GM23338 (cell line): ENCODE results near the gene SLC10A6. TPM values are rescaled to one million over a fixed set of nuclear protein-coding genes. Genes with fewer than 3 reads are reported as not detected.

ENCODE experiments used
- ATAC-seq: fragments of 200-7000 bp; cut with Tn5 transposase; 3 replicates; pipeline ENCODE4 v1.9.1; 2020
- DNase-seq: peaks from one replicate; pipeline ENCODE4 v3.0.0-alpha.2; 2015; ENCODE audit warnings: low spot score
- H2AFZ ChIP-seq: fragments of 200-600 bp; sonication (generic); 2 replicates; pipeline ENCODE4 v1.8.0; 2016; ENCODE audit warnings: antibody characterized with exemption, mild to moderate bottlenecking, moderate library complexity
- H3F3A ChIP-seq: fragments of 200-600 bp; sonication (generic); replicated peaks from 2 replicates; pipeline ENCODE4 v1.8.0; 2017; ENCODE audit warnings: antibody characterized with exemption, mixed run types, low read depth
- H3K27ac ChIP-seq: fragments of 200-600 bp; sonication (generic); 2 replicates; pipeline ENCODE4 v1.6.1; 2016; ENCODE audit warnings: low read depth
- H3K27me3 ChIP-seq: fragments of 200-600 bp; sonication (generic); 2 replicates; pipeline ENCODE4 v1.8.0; 2016; ENCODE audit warnings: mild to moderate bottlenecking, mixed run types, moderate library complexity; ENCODE audit not compliant: insufficient read depth
- H3K36me3 ChIP-seq: fragments of 200-600 bp; sonication (generic); 2 replicates; pipeline ENCODE4 v1.8.0; 2016; ENCODE audit warnings: mild to moderate bottlenecking; ENCODE audit not compliant: insufficient read depth
- H3K4me1 ChIP-seq: fragments of 200-600 bp; sonication (generic); 2 replicates; pipeline ENCODE4 v1.8.0; 2016; ENCODE audit warnings: mild to moderate bottlenecking, moderate library complexity; ENCODE audit not compliant: insufficient read depth
- H3K4me2 ChIP-seq: fragments of 200-600 bp; sonication (generic); 2 replicates; pipeline ENCODE4 v1.7.1; 2017; ENCODE audit warnings: mixed run types
- H3K4me3 ChIP-seq: fragments of 200-600 bp; sonication (generic); 2 replicates; pipeline ENCODE4 v1.6.1; 2016; ENCODE audit warnings: mixed run types
- H3K79me2 ChIP-seq: fragments of 200-600 bp; sonication (generic); replicated peaks from 2 replicates; pipeline ENCODE4 v1.8.0; 2017; ENCODE audit warnings: mild to moderate bottlenecking; ENCODE audit not compliant: insufficient read depth
- H3K9me2 ChIP-seq: fragments of 200-600 bp; sonication (generic); 2 replicates; pipeline ENCODE4 v1.8.0; 2017; ENCODE audit not compliant: insufficient read depth
- H4K20me1 ChIP-seq: fragments of 200-600 bp; sonication (generic); replicated peaks from 2 replicates; pipeline ENCODE4 v1.8.0; 2017; ENCODE audit warnings: mild to moderate bottlenecking; ENCODE audit not compliant: insufficient read depth
- H3K27ac Mint-ChIP-seq: 2 replicates; pipeline ENCODE4 v1.8.0; 2020; ENCODE audit warnings: inconsistent platforms, mild to moderate bottlenecking, moderate library complexity, mixed read lengths
- H3K27me3 Mint-ChIP-seq: 3 replicates; pipeline ENCODE4 v1.8.0; 2022; ENCODE audit warnings: low read depth, mild to moderate bottlenecking, moderate library complexity, mixed read lengths, inconsistent platforms; ENCODE audit not compliant: insufficient read depth, poor library complexity
- H3K36me3 Mint-ChIP-seq: 3 replicates; pipeline ENCODE4 v1.8.0; 2021; ENCODE audit warnings: low read depth, mild to moderate bottlenecking, inconsistent platforms, moderate library complexity, mixed read lengths
- H3K4me1 Mint-ChIP-seq: 3 replicates; pipeline ENCODE4 v1.8.0; 2020; ENCODE audit warnings: mild to moderate bottlenecking, inconsistent platforms, mixed read lengths
- H3K4me3 Mint-ChIP-seq: 3 replicates; pipeline ENCODE4 v1.8.0; 2021; ENCODE audit warnings: moderate library complexity, mild to moderate bottlenecking, inconsistent platforms, mixed read lengths
- H3K9me3 Mint-ChIP-seq: 3 replicates; pipeline ENCODE4 v1.8.0; 2020; ENCODE audit warnings: moderate library complexity, mild to moderate bottlenecking, inconsistent platforms, mixed read lengths
- CREB1 ChIP-seq: fragments of 250-450 bp; sonication (Bioruptor Pico); IDR thresholded peaks from 2 replicates; pipeline ENCODE4 v1.5.0; 2020; ENCODE audit warnings: low read depth, mild to moderate bottlenecking, moderate library complexity
- CTCF ChIP-seq, 2 experiments: fragments of 200-600 bp in 1 of 2; sonication (generic) in 1 of 2; conservative IDR thresholded peaks; 2 replicates each; pipeline versions ENCODE4 v1.5.1 to v1.6.1; 2016 to 2017; ENCODE audit warnings: antibody characterized with exemption in 2 of 2, low read depth in 2 of 2, mild to moderate bottlenecking in 2 of 2, moderate library complexity in 1 of 2
- EZH2 ChIP-seq: fragments of 200-600 bp; sonication (generic); IDR thresholded peaks from one replicate; pipeline ENCODE4 v1.8.0; 2017; ENCODE audit warnings: antibody characterized with exemption, mild to moderate bottlenecking, low read depth; ENCODE audit not compliant: unreplicated experiment
- NANOG ChIP-seq: IDR thresholded peaks from 2 replicates; pipeline ENCODE4 v1.6.1; 2016; ENCODE audit warnings: antibody characterized with exemption, borderline replicate concordance
- POLR2AphosphoS5 ChIP-seq: IDR thresholded peaks from 2 replicates; pipeline ENCODE4 v1.6.1; 2016; ENCODE audit warnings: antibody characterized with exemption, low read depth
- REST ChIP-seq: IDR thresholded peaks from one replicate; pipeline ENCODE4 v1.6.1; 2018; ENCODE audit warnings: antibody characterized with exemption; ENCODE audit not compliant: unreplicated experiment
- polyA plus RNA-seq: library from polyadenylated mRNA; unstranded; fragments of >200 nt; fragmentation: Nextera tagmentation; extraction: Ambion mirVana; gene quantifications from 2 replicates; pipeline ENCODE4 v1.2.1, GENCODE V29; 2016
- total RNA-seq: library from RNA; depleted of rRNA; stranded (reverse); fragments of >200 nt; shearing (Covaris generic); gene quantifications from 2 replicates; pipeline ENCODE4 v1.2.3, GENCODE V29; 2014

The SLC10A6 gene
- total and polyA plus RNA-seq, 2 experiments from 2014 or later = not detected

DNA sequence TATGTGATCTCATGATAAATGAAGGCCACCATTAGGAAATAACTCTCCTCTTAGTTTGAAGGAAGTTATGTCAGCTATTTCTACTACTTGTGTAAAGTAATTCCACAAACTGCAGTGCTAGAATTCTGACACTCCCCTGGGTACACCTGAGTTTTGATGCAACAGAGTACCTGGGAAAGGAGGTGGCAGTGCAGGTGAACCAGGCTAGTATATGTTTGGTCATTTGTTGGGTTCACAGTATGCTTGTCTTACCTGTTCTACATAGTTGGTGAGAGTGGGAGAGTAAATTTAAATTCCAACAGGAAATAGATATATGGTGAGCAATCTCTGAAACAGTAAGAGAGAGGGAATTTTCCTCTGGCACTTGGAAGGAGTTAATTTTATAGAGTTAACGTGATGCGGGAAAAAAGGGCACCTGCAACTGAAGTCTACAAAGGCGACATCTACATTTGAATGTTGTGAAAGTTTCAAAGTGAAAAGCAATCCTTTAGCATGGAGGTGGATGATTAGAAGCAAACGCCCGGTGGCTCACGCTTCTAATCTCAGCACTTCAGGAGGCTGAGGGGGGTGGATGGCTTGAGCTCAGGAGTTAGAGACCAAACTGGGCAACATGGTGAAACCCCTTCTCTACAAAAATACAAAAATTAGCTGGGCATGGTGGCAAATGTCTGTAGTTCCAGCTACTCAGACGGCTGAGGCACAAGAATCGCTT lies 8.3 kb upstream of the SLC10A6 start:
- Mint-ChIP-seq H3K27me3 (peaks cover 19% of the 10 kb centered on the region), H3K27ac (no peak overlapping the region), H3K4me1 (peaks cover 18% of the 10 kb centered on the region), H3K9me3 (no peaks in the 10 kb centered on the region), H3K36me3 (no peaks in the 10 kb centered on the region), H3K4me3 (peak overlapping the region; percentile 8; the same call in 2 of the 3 replicates)
- H3K4me3 ChIP-seq = no peak overlapping the region
- no peaks in the 10 kb centered on the region for H3F3A ChIP-seq
- DNase-seq = peak; percentile 76
- H4K20me1 ChIP-seq = peaks cover 3% of the 10 kb centered on the region; the same call in 1 of the 2 replicates
- peaks cover 15% of the 10 kb centered on the region for H3K4me1 ChIP-seq
- no peak overlapping the region for H3K27ac ChIP-seq
- TF ChIP-seq CTCF (conservative IDR thresholded peaks at IDR 0.05; ENCODE audit: low read depth in 2 of 2) (no peak), POLR2AphosphoS5 (peak; percentile 42; the same call in 1 of the 2 replicates), NANOG (peak; percentile 75)
- H3K79me2 ChIP-seq = no peaks in the 10 kb centered on the region
- H3K36me3 ChIP-seq = no peaks in the 10 kb centered on the region
- peaks cover 54% of the 10 kb centered on the region for H3K27me3 ChIP-seq
- ATAC-seq = peak; percentile 95
- H3K9me2 ChIP-seq = no peaks in the 10 kb centered on the region
- no peak overlapping the region for H2AFZ ChIP-seq
- H3K4me2 ChIP-seq = peak overlapping the region; percentile 23; the same call in 1 of the 2 replicates

DNA sequence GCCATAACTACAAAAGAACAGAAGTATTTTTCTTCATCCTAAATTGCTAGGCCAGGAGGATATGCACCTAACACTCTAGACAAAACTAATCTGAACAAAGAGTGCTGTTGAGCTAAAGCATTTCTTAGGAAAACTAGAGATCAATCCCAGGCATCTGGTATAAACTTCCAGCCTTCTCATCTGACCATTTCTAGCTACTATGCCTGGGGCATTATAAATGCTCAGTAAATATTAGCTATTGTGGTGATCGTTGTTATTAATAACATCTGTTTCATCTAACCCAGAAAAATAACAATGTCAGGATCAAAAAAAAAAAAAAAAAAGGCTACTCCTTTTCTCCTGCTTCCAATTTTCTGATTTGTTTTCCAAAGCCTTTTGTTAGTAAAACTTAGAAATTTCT lies 7.7 kb upstream of the SLC10A6 start:
- H3K9me3 Mint-ChIP-seq = no peaks in the 10 kb centered on the region
- Histone ChIP-seq H3K4me1 (peaks cover 15% of the 10 kb centered on the region), H2AFZ (no peak overlapping the region), H3K79me2 (no peaks in the 10 kb centered on the region), H3F3A (no peaks in the 10 kb centered on the region), H3K36me3 (no peaks in the 10 kb centered on the region), H3K4me2 (no peak overlapping the region), H3K4me3 (no peak overlapping the region), H3K27me3 (peaks cover 54% of the 10 kb centered on the region), H3K9me2 (no peaks in the 10 kb centered on the region), H4K20me1 (peaks cover 3% of the 10 kb centered on the region; the same call in 1 of the 2 replicates), H3K27ac (no peak overlapping the region)
- H3K36me3 Mint-ChIP-seq = no peaks in the 10 kb centered on the region
- DNase-seq (no peak), ATAC-seq (no peak)
- no peak overlapping the region for H3K27ac Mint-ChIP-seq
- no peak overlapping the region for H3K4me3 Mint-ChIP-seq
- H3K27me3 Mint-ChIP-seq = peaks cover 19% of the 10 kb centered on the region
- H3K4me1 Mint-ChIP-seq = peaks cover 18% of the 10 kb centered on the region
- TF ChIP-seq REST = no peak
- TF ChIP-seq CTCF (conservative IDR thresholded peaks at IDR 0.05; ENCODE audit: low read depth in 2 of 2) = no peak
- no peak for TF ChIP-seq EZH2
- no peak for TF ChIP-seq CREB1 (CRISPR knock-in tag)
